SH-SY5Y (cell line): ENCODE data around the gene EDIL3.

Experiments
- GATA2 ChIP-seq: IDR thresholded peaks from 2 replicates; pipeline ENCODE4 v1.6.1; 2011; ENCODE audit warnings: mild to moderate bottlenecking, low read depth, low read length
- GATA3 ChIP-seq: IDR thresholded peaks from 2 replicates; pipeline ENCODE4 v1.6.1; 2011; ENCODE audit warnings: low read depth, mild to moderate bottlenecking, low read length, moderate library complexity

DNA sequence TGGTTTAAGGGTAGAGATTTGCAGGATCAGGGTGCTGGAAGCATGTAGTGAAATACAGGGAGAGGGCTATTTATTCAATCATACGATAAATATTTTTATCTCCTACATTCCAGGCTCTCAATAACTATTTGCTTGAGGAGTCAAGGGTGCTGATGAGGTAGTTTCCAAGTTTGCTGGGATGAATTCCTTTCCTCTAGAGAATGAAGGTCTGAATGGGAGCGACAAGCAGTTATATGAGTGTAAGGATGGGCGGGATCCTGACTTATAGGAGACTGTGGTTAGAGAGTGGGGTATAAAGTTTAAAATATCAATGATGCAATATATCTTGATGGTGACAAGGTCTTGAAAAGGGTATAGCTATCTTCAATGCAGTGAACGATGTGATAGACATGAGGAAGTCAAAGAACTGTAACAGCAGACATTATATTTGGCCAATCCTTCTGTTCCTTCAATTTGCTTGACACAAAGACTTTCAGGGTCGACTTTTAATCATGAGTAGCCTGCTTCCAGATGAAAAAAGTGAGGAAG, 462.9 kb downstream of the EDIL3 start:
- TF ChIP-seq GATA2 (no peak), GATA3 (no peak)
